Ishikawa (cell line): ENCODE measurements around the gene YIPF5.

Experiments used
- CEBPB ChIP-seq: IDR thresholded peaks from 2 replicates; pipeline ENCODE4 v1.6.1; 2012
- CREB1 ChIP-seq: IDR thresholded peaks from 2 replicates; pipeline ENCODE4 v1.6.1; 2012; ENCODE audit warnings: low read depth
- EGR1 ChIP-seq: IDR thresholded peaks from 2 replicates; pipeline ENCODE4 v1.6.1; 2012
- EP300 ChIP-seq: IDR thresholded peaks from 2 replicates; pipeline ENCODE4 v1.6.1; 2012; ENCODE audit warnings: borderline replicate concordance
- FOXM1 ChIP-seq: IDR thresholded peaks from 2 replicates; pipeline ENCODE4 v1.6.1; 2012; ENCODE audit warnings: low read depth, borderline replicate concordance
- MAX ChIP-seq: IDR thresholded peaks from 2 replicates; pipeline ENCODE4 v1.6.1; 2012
- NFIC ChIP-seq: IDR thresholded peaks from 2 replicates; pipeline ENCODE4 v1.6.1; 2012
- RAD21 ChIP-seq: IDR thresholded peaks from 2 replicates; pipeline ENCODE4 v1.6.1; 2012; ENCODE audit warnings: low read depth
- REST ChIP-seq: IDR thresholded peaks from 2 replicates; pipeline ENCODE4 v1.6.1; 2012; ENCODE audit warnings: low read depth, mild to moderate bottlenecking
- TAF1 ChIP-seq: IDR thresholded peaks from 2 replicates; pipeline ENCODE4 v1.6.1; 2012; ENCODE audit warnings: low read depth, mild to moderate bottlenecking
- TCF12 ChIP-seq: IDR thresholded peaks from 2 replicates; pipeline ENCODE4 v1.6.1; 2012; ENCODE audit warnings: low read depth
- TEAD4 ChIP-seq: IDR thresholded peaks from 2 replicates; pipeline ENCODE4 v1.6.1; 2012
- USF1 ChIP-seq: IDR thresholded peaks from 2 replicates; pipeline ENCODE4 v1.6.1; 2012
- YY1 ChIP-seq: IDR thresholded peaks from 2 replicates; pipeline ENCODE4 v1.6.1; 2012; ENCODE audit warnings: low read depth
- ZBTB7A ChIP-seq: IDR thresholded peaks from 2 replicates; pipeline ENCODE4 v1.6.1; 2012; ENCODE audit warnings: low read depth

The YIPF5 gene

GRCh38 chr5:144203750-144204596 is 33.5 kb upstream of the YIPF5 start:
- no peak for TF ChIP-seq EP300
- no peak for TF ChIP-seq ZBTB7A
- peak; percentile 85 for TF ChIP-seq RAD21
- no peak for TF ChIP-seq TEAD4
- TF ChIP-seq USF1 = no peak
- no peak for TF ChIP-seq EGR1
- TF ChIP-seq MAX = no peak

- TF ChIP-seq TCF12 = no peak
- TF ChIP-seq NFIC = no peak
- TF ChIP-seq TEAD4 = no peak
- no peak for TF ChIP-seq FOXM1
- no peak for TF ChIP-seq RAD21
- no peak for TF ChIP-seq EP300
- no peak for TF ChIP-seq MAX
- TF ChIP-seq USF1 = no peak
- no peak for TF ChIP-seq CREB1
- TF ChIP-seq ZBTB7A = no peak
- no peak for TF ChIP-seq YY1
- TF ChIP-seq REST = no peak
- no peak for TF ChIP-seq EGR1
Observed at GRCh38 chr5:144202726-144203125, 32.3 kb upstream of the YIPF5 start.

- TF ChIP-seq CEBPB = no peak
Observed at GRCh38 chr5:144202072-144202471, 31.6 kb upstream of the YIPF5 start.

- TF ChIP-seq ZBTB7A (no peak), FOXM1 (no peak), USF1 (no peak)
Observed at GRCh38 chr5:144201588-144201987, 31.1 kb upstream of the YIPF5 start.

- TF ChIP-seq ZBTB7A (no peak), REST (no peak), MAX (no peak), USF1 (no peak), TAF1 (no peak), EP300 (no peak), EGR1 (no peak), NFIC (no peak), YY1 (no peak), RAD21 (no peak), TEAD4 (no peak), CREB1 (no peak), TCF12 (no peak), FOXM1 (no peak), CEBPB (no peak)
Observed at GRCh38 chr5:144198386-144198785, 27.9 kb upstream of the YIPF5 start.
